Activated T-cell treated with anti-CD3 and anti-CD28 coated beads, Interleukin-2, amount 50 U/mL, for 4 hours (primary cell): ENCODE results near the gene RRAGC. TPM values are rescaled to one million over a fixed set of nuclear protein-coding genes. Genes with fewer than 3 reads are reported as not detected.
"Not testable (repeated sequence)": the region's sequence is repeated elsewhere in the genome, so short reads cannot be mapped to it uniquely, and the experiment has no call there.

Source experiments
- ATAC-seq, 2 donors: fragments of 200-7000 bp; cut with Tn5 transposase; one replicate each; pipeline ENCODE4 v1.10.0; 2021
- DNase-seq: peaks from one replicate; pipeline ENCODE4 v3.0.0-alpha.2; 2020
- H3K27me3 Mint-ChIP-seq: one replicate; pipeline ENCODE4 v1.8.0; 2021; ENCODE audit warnings: low read depth, mixed read lengths
- H3K36me3 Mint-ChIP-seq: one replicate; pipeline ENCODE4 v1.8.0; 2022; ENCODE audit warnings: mixed read lengths; ENCODE audit not compliant: insufficient read depth
- H3K4me1 Mint-ChIP-seq: one replicate; pipeline ENCODE4 v1.8.0; 2021; ENCODE audit warnings: low read depth, mixed read lengths
- H3K4me3 Mint-ChIP-seq: one replicate; pipeline ENCODE4 v1.8.0; 2021; ENCODE audit warnings: mild to moderate bottlenecking, moderate library complexity, mixed read lengths
- H3K9me3 Mint-ChIP-seq: one replicate; pipeline ENCODE4 v1.8.0; 2021; ENCODE audit warnings: mixed read lengths
- total RNA-seq, 3 donors: library from RNA; stranded (reverse); gene quantifications; one replicate each; pipeline ENCODE4 v1.2.1, GENCODE V29; 2021

Gene RRAGC
- total RNA-seq, 3 donors from 2014 or later: 12.4 to 20.2 (median 16.5) TPM

DNA sequence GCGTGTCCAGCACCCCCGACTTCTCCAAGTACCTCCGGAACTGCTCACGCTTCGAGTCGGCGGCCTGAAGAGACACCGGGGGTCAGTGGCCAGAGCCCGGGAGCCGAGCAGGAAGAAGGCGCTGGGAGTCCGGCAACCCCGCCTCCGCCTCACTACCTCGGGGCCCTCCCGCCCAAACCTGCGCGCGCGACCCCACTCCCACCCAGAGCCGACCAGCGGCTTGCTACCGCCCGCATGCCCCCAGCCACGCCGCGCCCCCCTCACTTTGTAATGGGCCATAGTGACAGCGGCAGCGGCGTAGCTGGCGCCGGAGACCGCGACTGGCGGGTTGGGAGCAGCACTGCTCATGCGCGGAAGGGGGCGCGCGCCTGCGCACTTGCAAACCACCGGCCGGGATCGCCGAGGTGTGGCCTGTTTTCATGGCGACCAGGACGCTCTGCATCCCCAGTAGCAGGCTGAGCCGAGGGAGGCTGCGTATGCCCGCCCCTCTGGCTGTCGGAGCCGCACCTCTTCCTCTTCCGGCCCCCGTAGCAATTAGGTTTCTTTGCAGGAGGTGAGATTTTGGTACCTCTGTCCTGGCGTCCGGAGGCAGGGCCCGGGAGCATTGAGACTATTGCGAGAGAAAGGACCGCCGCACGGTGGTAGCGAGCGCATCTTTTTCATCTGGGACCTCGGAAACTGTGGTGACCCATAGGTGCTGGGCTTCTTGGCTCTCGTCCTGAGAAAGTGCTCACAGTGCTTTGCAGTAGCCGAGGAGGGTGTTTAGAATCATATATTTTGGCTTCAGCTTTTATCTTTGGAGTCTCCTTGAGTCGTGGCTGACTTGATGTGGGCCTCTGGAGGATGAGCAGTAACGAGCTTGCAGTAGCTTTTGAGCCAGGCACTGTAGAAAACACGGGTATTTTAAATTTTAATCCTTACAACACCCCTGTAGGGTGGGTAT is 13.7 kb upstream of the RRAGC start, which contains the start of gene MYCBP:
Gene MYCBP, minus strand, starts transcription at position 322 of the 943 bp plus-strand sequence. Its CDS starts 43 bp downstream, at position 279.
- no peaks in the 10 kb centered on the region for H3K27me3 Mint-ChIP-seq
- peaks cover 27% of the 10 kb centered on the region for H3K4me1 Mint-ChIP-seq
- peak; percentile 95 for DNase-seq
- peak; percentile 99 to 100 for ATAC-seq
- H3K9me3 Mint-ChIP-seq: no peaks in the 10 kb centered on the region
- H3K4me3 Mint-ChIP-seq: peak within 1 kb of the TSS; percentile 91
- H3K36me3 Mint-ChIP-seq: peaks cover 2% of the 10 kb centered on the region

DNA sequence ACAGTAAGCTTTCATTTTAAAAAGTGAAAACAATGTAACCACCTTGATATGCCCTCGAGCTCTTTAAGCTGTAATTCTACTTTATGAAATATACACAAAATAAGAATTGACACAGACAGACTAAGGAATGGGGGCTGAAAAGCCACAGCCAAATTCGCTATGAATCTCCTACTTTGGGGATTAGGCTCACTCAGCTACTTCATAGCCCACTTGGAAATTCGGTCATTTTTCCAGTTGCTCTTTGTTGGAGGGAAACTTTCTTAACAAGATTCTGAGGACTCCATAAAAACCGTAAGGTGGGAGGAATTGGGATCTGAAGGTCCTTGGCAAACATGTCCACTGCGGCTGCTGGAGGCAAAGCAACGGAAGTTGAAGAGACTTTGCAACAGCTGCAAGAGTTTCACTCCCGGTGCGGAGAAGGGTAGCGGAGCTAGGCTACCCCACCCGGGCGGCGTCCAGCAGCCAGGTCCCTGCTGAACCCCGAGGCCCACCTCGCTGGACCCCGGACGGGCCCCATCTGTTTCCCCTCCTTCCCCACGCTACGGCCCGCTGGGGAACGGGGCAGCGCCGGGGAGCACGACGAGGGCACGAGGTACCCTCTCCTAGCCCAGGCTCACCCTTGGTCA is 12.9 kb upstream of the RRAGC start:
- peaks cover 30% of the 10 kb centered on the region for H3K4me1 Mint-ChIP-seq
- H3K9me3 Mint-ChIP-seq: no peaks in the 10 kb centered on the region
- peak; percentile 16 for DNase-seq
- H3K36me3 Mint-ChIP-seq: peaks cover 7% of the 10 kb centered on the region
- no peaks in the 10 kb centered on the region for H3K27me3 Mint-ChIP-seq
- peak; percentile 30 to 47 for ATAC-seq
- peak overlapping the region; percentile 91 for H3K4me3 Mint-ChIP-seq

DNA sequence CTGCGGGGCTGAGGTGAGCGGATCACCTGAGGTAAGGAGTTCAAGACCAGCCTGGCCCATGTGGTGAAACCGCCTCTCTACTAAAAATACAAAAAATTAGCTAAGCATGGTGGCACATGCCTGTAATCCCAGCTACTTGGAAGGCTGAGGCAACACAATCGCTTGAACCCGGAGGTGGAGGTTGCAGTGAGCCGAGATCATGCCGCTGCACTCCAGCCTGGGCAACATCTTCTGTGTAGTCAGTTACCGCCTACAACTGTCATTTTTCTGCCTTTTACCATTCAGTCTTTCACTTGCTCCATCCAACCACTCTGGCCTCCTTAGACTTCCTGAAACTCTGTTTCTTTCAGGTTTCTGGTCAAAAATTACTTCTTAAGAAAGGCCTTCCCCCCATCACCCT is 11.4 kb upstream of the RRAGC start:
- Mint-ChIP-seq H3K36me3 (peaks cover 9% of the 10 kb centered on the region), H3K4me1 (peaks cover 30% of the 10 kb centered on the region), H3K9me3 (no peaks in the 10 kb centered on the region), H3K27me3 (no peaks in the 10 kb centered on the region), H3K4me3 (peak overlapping the region; percentile 20)
- ATAC-seq (no peak), DNase-seq (no peak)

DNA sequence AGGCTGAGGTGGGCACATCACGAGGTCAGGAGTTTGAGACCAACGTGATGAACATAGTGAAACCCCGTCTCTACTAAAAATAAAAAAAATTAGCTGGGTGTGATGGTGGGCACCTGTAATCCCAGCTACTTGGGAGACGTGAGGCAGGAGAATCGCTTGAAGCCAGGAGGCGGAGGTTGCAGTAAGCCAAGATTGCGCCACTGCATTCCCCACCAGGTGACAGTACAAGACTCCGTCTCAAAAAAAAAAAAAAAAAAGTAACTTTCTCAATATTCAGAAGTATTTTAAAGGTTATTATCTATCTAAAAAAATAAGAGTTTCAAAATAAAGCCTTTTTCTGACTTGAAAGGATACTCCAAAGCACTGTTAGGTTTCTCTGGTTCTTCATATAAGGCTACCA is 7.6 kb upstream of the RRAGC start:
- H3K9me3 Mint-ChIP-seq: no peaks in the 10 kb centered on the region
- ATAC-seq (no peak), DNase-seq (no peak)
- H3K27me3 Mint-ChIP-seq: no peaks in the 10 kb centered on the region
- peaks cover 16% of the 10 kb centered on the region for H3K36me3 Mint-ChIP-seq
- H3K4me1 Mint-ChIP-seq: peaks cover 30% of the 10 kb centered on the region
- H3K4me3 Mint-ChIP-seq: no peak overlapping the region

DNA sequence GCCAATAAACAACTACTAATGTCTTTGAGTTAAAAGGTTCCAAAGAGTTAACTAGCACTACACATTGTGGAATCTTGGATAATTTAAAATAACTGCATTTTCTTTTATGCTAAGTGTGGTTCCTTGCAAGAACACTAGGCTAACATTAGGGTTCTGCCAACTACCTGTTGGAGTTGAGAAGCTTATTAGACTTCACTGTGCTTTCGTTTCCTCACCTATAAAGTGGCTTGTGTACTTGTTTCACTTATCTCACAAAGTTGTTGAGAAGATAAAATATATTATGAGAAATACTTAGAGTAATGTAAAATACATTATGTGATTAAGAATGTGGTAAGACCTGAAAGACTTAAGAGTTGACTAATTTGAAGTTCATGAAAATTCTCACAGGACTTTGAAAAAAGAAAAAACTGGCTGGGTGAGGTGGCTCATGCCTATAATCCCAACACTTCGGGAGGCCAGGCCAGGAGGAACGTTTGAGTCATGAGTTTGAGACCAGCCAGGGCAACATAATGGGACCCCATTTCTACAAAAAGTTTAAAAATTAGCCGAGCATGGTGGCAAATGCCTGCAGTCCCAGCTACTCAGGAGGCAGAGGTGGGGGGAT is 5.6 kb upstream of the RRAGC start:
- ATAC-seq (peak in 1 of 2 donors; percentile 25), DNase-seq (no peak)
- peaks cover 34% of the 10 kb centered on the region for H3K4me1 Mint-ChIP-seq
- no peaks in the 10 kb centered on the region for H3K9me3 Mint-ChIP-seq
- peaks cover 16% of the 10 kb centered on the region for H3K36me3 Mint-ChIP-seq
- H3K27me3 Mint-ChIP-seq: no peaks in the 10 kb centered on the region
- H3K4me3 Mint-ChIP-seq: no peak overlapping the region

GRCh38 chr1:38860454-38860795 is 853 bp upstream of the RRAGC start:
- Mint-ChIP-seq H3K4me1 (peaks cover 53% of the 10 kb centered on the region), H3K4me3 (peak overlapping the region; percentile 92), H3K27me3 (no peaks in the 10 kb centered on the region), H3K36me3 (peaks cover 15% of the 10 kb centered on the region), H3K9me3 (no peaks in the 10 kb centered on the region)
- ATAC-seq (no peak), DNase-seq (no peak)

DNA sequence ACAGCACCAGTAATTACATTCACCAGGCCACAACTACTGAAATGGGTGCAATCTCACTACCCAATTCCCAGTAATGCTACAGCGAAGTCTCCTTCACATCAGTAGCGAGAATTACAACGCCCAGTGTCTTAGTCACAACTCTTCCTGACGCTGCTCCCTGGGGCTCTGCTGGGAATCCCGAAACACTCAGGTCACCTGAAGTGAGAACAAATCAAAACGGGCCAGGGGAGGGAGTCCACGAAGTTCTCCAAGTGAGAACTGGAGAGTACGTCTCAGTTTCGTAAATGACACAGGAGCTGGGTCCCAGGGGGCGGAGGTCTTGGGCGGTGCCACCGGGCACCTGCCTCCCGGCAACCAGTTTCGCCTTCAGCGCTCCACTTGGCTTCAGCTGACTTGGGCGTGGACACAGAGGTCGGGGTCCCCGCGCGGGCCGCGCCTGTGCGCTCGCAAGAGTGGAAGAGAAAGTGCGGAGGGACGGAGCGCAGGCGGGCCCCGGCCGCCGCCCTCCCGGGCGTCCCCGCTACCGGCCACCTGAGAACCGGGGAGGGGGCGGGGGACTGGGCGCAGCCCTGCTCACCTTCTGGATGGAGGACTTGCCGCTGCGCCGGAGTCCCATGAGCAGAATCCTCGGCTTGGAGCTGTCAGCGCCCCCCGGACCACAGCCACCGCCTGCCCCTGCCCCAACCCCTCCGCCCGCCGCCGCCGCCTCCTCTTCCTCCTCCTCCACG is 575 bp downstream of the RRAGC start:
- Mint-ChIP-seq H3K27me3 (no peaks in the 10 kb centered on the region), H3K4me3 (peak overlapping the region; percentile 92), H3K9me3 (no peaks in the 10 kb centered on the region), H3K4me1 (peaks cover 58% of the 10 kb centered on the region), H3K36me3 (peaks cover 21% of the 10 kb centered on the region)
- DNase-seq (peak; percentile 32), ATAC-seq (peak; percentile 36 to 45)

DNA sequence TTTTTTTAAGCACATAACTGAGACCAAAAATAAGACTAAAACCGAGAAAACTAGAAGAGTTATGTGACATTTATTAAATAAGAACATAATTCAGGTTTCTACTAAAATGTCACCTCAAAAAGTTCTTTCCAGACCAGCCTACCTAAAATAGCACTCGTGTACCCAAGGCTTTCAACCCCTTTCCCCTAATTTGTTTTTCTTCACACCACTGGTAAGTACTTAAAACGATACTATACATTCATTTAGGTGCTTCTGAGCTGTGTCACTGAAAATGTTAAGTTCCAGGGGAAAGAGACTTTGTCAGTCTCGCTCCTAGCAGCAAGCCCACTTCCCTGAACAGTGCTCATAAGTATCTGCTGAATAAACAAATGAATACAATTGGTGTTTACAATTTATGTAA is 6.8 kb downstream of the RRAGC start:
- no peaks in the 10 kb centered on the region for H3K27me3 Mint-ChIP-seq
- no peak overlapping the region for H3K4me3 Mint-ChIP-seq
- ATAC-seq (peak; percentile 79 to 84), DNase-seq (no peak)
- peaks cover 34% of the 10 kb centered on the region for H3K4me1 Mint-ChIP-seq
- no peaks in the 10 kb centered on the region for H3K9me3 Mint-ChIP-seq
- peaks cover 36% of the 10 kb centered on the region for H3K36me3 Mint-ChIP-seq

DNA sequence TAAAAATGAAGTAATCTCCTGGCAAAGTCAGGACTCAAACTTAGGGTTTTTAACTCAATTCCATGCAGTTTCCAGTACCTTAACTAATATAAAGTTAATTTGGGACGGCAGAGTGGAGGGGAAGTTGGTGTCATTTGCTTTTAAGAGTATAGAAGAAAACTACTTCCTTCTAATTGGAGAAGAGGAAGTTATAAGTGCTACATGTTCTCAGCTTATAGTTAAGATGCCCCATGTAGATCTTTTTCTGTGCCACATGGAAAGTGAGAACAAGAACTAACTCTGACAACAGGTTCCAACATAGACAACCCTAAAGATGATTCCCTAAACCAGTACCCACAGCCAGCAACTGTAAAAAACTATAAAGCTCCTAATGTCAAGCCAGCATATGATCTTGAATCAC is 11.5 kb downstream of the RRAGC start:
- ATAC-seq (no peak), DNase-seq (no peak)
- H3K36me3 Mint-ChIP-seq: peaks cover 44% of the 10 kb centered on the region
- no peak overlapping the region for H3K4me3 Mint-ChIP-seq
- H3K27me3 Mint-ChIP-seq: no peaks in the 10 kb centered on the region
- H3K9me3 Mint-ChIP-seq: no peaks in the 10 kb centered on the region
- H3K4me1 Mint-ChIP-seq: peaks cover 21% of the 10 kb centered on the region

DNA sequence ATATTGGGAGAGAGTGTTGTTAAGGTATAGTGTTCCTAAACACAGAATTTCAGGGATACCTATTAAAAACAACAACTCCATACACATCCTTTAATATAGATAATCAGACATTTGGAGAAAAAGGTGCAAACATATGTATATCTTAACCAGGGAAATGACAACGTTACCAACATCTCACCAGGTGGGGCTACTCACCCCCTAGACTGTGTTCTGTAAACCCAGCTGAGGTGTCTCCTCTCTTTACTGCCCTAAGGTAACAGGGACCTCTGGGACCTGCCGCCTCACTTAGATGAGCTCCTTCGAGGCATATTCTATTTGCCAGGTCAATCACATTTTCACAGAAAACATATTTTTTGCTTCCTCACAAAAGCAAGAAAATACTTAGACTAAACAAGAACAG is 13.4 kb downstream of the RRAGC start:
- no peak for ATAC-seq
- peaks cover 38% of the 10 kb centered on the region for H3K36me3 Mint-ChIP-seq
- H3K4me1 Mint-ChIP-seq: peaks cover 12% of the 10 kb centered on the region
- DNase-seq: no peak
- H3K9me3 Mint-ChIP-seq: no peaks in the 10 kb centered on the region
- no peak overlapping the region for H3K4me3 Mint-ChIP-seq
- H3K27me3 Mint-ChIP-seq: no peaks in the 10 kb centered on the region

- not testable (repeated sequence) for H3K27me3 Mint-ChIP-seq, DNase-seq, H3K9me3 Mint-ChIP-seq, ATAC-seq, H3K4me3 Mint-ChIP-seq
- Mint-ChIP-seq H3K4me1 (peaks cover 14% of the 10 kb centered on the region), H3K36me3 (peaks cover 37% of the 10 kb centered on the region)
These were observed 14.5 kb downstream of the RRAGC start for GRCh38 chr1:38845088-38845487.

DNA sequence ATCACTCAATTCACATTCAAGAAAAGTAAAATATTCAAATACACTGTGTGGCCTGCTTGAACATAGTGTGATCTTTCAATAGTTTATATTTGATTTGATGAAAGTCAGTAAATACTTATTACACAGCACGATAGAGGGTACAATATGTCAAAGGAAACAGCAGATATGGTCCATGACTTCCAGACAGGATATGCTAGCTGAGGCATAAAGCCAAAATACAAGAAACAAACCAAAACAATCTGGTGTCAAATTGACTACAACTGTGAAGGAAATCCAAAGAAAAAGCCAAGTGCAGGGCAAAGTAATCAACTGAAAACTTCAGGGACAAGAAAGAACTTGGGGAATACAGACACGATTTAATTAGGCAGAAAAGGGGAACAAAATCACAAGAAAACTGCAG is 19.3 kb downstream of the RRAGC start:
- Mint-ChIP-seq H3K4me1 (peaks cover 10% of the 10 kb centered on the region), H3K27me3 (no peaks in the 10 kb centered on the region), H3K36me3 (peaks cover 40% of the 10 kb centered on the region), H3K4me3 (no peak overlapping the region), H3K9me3 (no peaks in the 10 kb centered on the region)
- ATAC-seq: no peak
- no peak for DNase-seq

DNA sequence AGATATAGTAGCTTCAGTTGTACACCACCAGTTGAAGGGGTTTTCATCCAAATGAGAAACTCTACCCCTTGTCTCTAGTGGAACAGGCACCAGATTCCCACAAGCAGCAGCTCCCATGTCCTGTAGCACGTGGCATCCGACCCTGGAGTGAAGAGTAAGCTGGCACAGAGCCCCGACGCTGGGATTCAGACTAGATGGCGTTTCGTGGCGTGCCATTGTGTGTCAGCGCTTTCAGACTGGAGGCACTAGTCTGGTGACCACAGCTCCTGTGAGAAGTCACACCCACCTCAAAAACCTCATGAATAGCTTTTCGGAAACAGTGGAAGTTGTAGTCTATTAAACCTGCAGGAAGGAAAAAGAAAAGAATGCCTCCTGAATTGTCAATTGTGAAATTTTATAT is 20.2 kb downstream of the RRAGC start:
- no peak for ATAC-seq
- Mint-ChIP-seq H3K4me3 (no peak overlapping the region), H3K27me3 (no peaks in the 10 kb centered on the region)

GRCh38 chr1:38836316-38836715 is 23.3 kb downstream of the RRAGC start:
- not testable (repeated sequence) for H3K4me3 Mint-ChIP-seq, H3K9me3 Mint-ChIP-seq, DNase-seq, H3K4me1 Mint-ChIP-seq, ATAC-seq, H3K27me3 Mint-ChIP-seq
- peaks cover 18% of the 10 kb centered on the region for H3K36me3 Mint-ChIP-seq

More for the DNA sequence above, 20.2 kb downstream of the RRAGC start:
- Mint-ChIP-seq H3K36me3 (peaks cover 33% of the 10 kb centered on the region), H3K9me3 (no peaks in the 10 kb centered on the region), H3K4me1 (peaks cover 10% of the 10 kb centered on the region)
- no peak for DNase-seq
